ENCODE results near the gene UBE2E3. TPM values are rescaled to one million over a fixed set of nuclear protein-coding genes. Genes with fewer than 3 reads are reported as not detected.
A peak's percentile ranks its signal among the peaks of the same experiment; 100 is the strongest.

Gene UBE2E3
- total and polyA plus RNA-seq, 4 donors: 21.3 to 51.5 (median 32.0) TPM

DNA sequence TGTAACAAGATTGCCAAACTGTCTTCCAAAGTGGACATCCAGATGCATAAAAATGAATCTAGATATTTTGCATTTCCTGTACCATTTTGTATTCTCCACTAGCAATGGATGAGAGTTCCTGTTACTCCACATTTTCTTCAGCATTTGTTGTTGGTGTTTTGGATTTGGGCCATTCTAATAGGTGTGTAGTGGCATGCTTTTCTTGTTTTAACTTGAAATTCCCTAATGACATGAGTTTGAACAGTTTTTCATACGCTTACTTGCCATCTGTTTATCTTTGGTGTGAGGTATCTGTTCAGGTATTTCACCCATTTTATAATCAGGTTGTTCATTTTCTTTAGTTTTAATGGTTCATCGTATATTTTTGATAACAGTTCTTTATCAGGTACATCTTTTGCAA, 73.9 kb downstream of the UBE2E3 start:
- H3K9ac ChIP-seq (ENCODE audit: low read depth in 1 of 2, low read length in 2 of 2): no peak overlapping the region
- no peak overlapping the region for H3K4me3 ChIP-seq (ENCODE audit: low read depth in 1 of 3, low read length in 3 of 3)
- DNase-seq (ENCODE audit: low spot score): no peak
- no peaks in the 10 kb centered on the region for H3K9me3 ChIP-seq (ENCODE audit: control insufficient read depth in 4 of 4, low read length in 3 of 4)
- no peaks in the 10 kb centered on the region for H3K27me3 ChIP-seq (ENCODE audit: control insufficient read depth in 4 of 4, insufficient read depth in 4 of 4, low read length in 3 of 4)
- no peaks in the 10 kb centered on the region for H3K36me3 ChIP-seq (ENCODE audit: control insufficient read depth in 4 of 4, insufficient read depth in 3 of 4, low read depth in 1 of 4, low read length in 3 of 4)
- TF ChIP-seq YY1 (IDR thresholded peaks at IDR 0.05): no peak
- TF ChIP-seq HNF4A (conservative IDR thresholded peaks at IDR 0.05): no peak
- TF ChIP-seq TAF1 (conservative IDR thresholded peaks at IDR 0.05): no peak
- TF ChIP-seq, protein P1, sequence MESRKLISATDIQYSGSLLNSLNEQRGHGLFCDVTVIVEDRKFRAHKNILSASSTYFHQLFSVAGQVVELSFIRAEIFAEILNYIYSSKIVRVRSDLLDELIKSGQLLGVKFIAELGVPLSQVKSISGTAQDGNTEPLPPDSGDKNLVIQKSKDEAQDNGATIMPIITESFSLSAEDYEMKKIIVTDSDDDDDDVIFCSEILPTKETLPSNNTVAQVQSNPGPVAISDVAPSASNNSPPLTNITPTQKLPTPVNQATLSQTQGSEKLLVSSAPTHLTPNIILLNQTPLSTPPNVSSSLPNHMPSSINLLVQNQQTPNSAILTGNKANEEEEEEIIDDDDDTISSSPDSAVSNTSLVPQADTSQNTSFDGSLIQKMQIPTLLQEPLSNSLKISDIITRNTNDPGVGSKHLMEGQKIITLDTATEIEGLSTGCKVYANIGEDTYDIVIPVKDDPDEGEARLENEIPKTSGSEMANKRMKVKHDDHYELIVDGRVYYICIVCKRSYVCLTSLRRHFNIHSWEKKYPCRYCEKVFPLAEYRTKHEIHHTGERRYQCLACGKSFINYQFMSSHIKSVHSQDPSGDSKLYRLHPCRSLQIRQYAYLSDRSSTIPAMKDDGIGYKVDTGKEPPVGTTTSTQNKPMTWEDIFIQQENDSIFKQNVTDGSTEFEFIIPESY (IDR thresholded peaks at IDR 0.05): no peak
- no peak for TF ChIP-seq SP1 (IDR thresholded peaks at IDR 0.05)
- TF ChIP-seq ATF3 (IDR thresholded peaks at IDR 0.05): no peak
- TF ChIP-seq FOXA1 (IDR thresholded peaks at IDR 0.05): no peak
- no peak for TF ChIP-seq JUND (IDR thresholded peaks at IDR 0.05)
- TF ChIP-seq FOXA2 (IDR thresholded peaks at IDR 0.05): no peak
- no peak for TF ChIP-seq RAD21 (IDR thresholded peaks at IDR 0.05)
- TF ChIP-seq NR2F2 (IDR thresholded peaks at IDR 0.05): no peak
- TF ChIP-seq HNF4G (IDR thresholded peaks at IDR 0.05): no peak
- TF ChIP-seq GABPA (IDR thresholded peaks at IDR 0.05 in 1 of 2, conservative IDR thresholded peaks at IDR 0.05 in 1 of 2): no peak
- peaks cover 0 to 3% (median under 1%) of the 10 kb centered on the region in 4 donors for H3K4me1 ChIP-seq (ENCODE audit: control insufficient read depth in 4 of 4, insufficient read depth in 4 of 4, low read length in 3 of 4)
- WGBS: 95% methylated on average over 2 of the region's 2 CpGs
- H3K27ac ChIP-seq (ENCODE audit: low read depth in 1 of 2, low read length in 2 of 2): no peak overlapping the region

GRCh38 chr2:181054843-181055242, 74.4 kb downstream of the UBE2E3 start:
- Histone ChIP-seq H3K9ac (ENCODE audit: low read depth in 1 of 2, low read length in 2 of 2) (no peak overlapping the region), H3K4me3 (ENCODE audit: low read depth in 1 of 3, low read length in 3 of 3) (no peak overlapping the region), H3K4me1 (ENCODE audit: control insufficient read depth in 4 of 4, insufficient read depth in 4 of 4, low read length in 3 of 4) (peaks cover 0 to 3% (median under 1%) of the 10 kb centered on the region in 4 donors), H3K27me3 (ENCODE audit: control insufficient read depth in 4 of 4, insufficient read depth in 4 of 4, low read length in 3 of 4) (no peaks in the 10 kb centered on the region), H3K36me3 (ENCODE audit: control insufficient read depth in 4 of 4, insufficient read depth in 3 of 4, low read depth in 1 of 4, low read length in 3 of 4) (no peaks in the 10 kb centered on the region), H3K27ac (ENCODE audit: low read depth in 1 of 2, low read length in 2 of 2) (no peak overlapping the region), H3K9me3 (ENCODE audit: control insufficient read depth in 4 of 4, low read length in 3 of 4) (no peaks in the 10 kb centered on the region)
- WGBS: 88% methylated on average over 2 of the region's 2 CpGs
- DNase-seq (ENCODE audit: low spot score): no peak
- no peak for TF ChIP-seq HNF4A (conservative IDR thresholded peaks at IDR 0.05)

DNA sequence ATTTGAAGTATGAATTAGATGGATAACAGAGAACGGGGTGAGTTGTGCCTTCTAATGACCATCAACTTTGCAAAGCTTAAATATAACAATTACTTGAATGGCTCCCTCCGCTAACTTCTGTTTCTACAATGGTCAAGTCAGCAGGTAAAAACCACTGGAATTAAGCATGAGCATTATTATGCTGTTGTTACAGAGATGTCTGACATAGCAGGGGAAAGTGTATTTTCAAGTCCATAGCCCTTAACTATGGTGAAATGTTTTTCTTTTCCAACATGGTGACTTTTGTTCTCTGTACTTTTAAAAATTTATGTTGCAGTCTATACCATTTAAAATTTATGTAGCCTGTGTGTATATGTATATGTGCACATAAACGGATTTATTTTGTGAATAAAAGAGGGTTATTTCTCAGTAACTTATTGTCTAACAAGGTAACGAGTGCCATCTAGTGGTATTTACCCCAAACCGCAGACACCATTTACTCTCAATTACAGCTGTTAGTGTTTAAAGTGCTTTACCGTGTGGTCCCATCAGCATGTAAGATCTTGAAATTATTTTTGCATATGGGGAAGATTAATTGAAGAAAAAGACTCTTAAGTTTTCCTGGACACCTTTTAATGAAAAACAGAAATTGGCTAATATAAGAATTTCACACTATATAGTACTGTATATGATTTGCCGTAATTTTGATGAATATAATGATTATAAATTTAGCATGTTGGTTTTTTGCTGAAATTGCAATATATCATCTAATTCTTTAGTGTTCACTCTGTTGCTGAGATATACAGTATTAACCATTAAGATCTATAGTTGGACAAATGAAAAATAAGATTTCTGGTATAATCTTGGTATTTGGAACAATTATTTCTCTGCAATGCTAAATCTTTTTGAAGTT, 78.2 kb downstream of the UBE2E3 start:
- Histone ChIP-seq H3K36me3 (ENCODE audit: control insufficient read depth in 4 of 4, insufficient read depth in 3 of 4, low read depth in 1 of 4, low read length in 3 of 4) (peaks cover 0 to 2% (median 0%) of the 10 kb centered on the region in 4 donors), H3K9me3 (ENCODE audit: control insufficient read depth in 4 of 4, low read length in 3 of 4) (no peaks in the 10 kb centered on the region), H3K9ac (ENCODE audit: low read depth in 1 of 2, low read length in 2 of 2) (no peak overlapping the region), H3K4me3 (ENCODE audit: low read depth in 1 of 3, low read length in 3 of 3) (no peak overlapping the region), H3K27me3 (ENCODE audit: control insufficient read depth in 4 of 4, insufficient read depth in 4 of 4, low read length in 3 of 4) (no peaks in the 10 kb centered on the region), H3K27ac (ENCODE audit: low read depth in 1 of 2, low read length in 2 of 2) (no peak overlapping the region), H3K4me1 (ENCODE audit: control insufficient read depth in 4 of 4, insufficient read depth in 4 of 4, low read length in 3 of 4) (no peaks in the 10 kb centered on the region)
- no peak for DNase-seq (ENCODE audit: low spot score)
- TF ChIP-seq FOXA1 (IDR thresholded peaks at IDR 0.05) (no peak), JUND (IDR thresholded peaks at IDR 0.05) (no peak), ATF3 (IDR thresholded peaks at IDR 0.05) (no peak), RAD21 (IDR thresholded peaks at IDR 0.05) (peak; percentile 87 to 90), NR2F2 (IDR thresholded peaks at IDR 0.05) (no peak)
- TF ChIP-seq, protein P2, sequence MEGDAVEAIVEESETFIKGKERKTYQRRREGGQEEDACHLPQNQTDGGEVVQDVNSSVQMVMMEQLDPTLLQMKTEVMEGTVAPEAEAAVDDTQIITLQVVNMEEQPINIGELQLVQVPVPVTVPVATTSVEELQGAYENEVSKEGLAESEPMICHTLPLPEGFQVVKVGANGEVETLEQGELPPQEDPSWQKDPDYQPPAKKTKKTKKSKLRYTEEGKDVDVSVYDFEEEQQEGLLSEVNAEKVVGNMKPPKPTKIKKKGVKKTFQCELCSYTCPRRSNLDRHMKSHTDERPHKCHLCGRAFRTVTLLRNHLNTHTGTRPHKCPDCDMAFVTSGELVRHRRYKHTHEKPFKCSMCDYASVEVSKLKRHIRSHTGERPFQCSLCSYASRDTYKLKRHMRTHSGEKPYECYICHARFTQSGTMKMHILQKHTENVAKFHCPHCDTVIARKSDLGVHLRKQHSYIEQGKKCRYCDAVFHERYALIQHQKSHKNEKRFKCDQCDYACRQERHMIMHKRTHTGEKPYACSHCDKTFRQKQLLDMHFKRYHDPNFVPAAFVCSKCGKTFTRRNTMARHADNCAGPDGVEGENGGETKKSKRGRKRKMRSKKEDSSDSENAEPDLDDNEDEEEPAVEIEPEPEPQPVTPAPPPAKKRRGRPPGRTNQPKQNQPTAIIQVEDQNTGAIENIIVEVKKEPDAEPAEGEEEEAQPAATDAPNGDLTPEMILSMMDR (IDR thresholded peaks at IDR 0.05; ENCODE audit: low read depth, low read length, missing input control): peak; percentile 79
- 56% methylated on average over 7 of the region's 7 CpGs for WGBS

All from liver (tissue), 9 donors.